ENCODE measurements around the gene OR10H1.
A peak's percentile ranks its signal among the peaks of the same experiment; 100 is the strongest.
"Not testable (repeated sequence)": the region's sequence is repeated elsewhere in the genome, so short reads cannot be mapped to it uniquely, and the experiment has no call there.

OR10H1 gene

DNA sequence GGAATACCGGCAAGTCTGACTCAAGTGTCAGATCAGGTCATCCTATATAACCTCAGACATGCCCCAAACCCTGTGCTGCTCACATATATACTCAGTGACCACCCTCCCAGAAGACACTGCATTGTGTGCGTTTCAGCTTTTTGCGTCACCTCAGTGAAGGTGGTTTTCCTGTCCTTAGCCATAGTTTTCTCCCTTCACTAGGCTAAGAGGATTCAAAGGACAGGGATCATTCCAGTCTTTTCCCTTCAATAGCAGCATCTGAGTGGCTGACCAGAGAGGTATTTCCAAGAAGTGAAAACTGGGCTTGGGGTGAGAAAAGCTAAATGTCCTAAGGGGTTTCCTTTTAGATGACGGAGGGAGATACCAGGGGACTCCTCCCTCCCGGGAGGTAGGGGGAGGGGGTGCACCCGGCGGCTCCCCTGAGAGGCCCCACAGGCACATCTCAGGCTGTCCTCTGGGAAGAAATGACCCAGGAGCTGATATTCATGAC, 12.7 kb upstream of the OR10H1 start:
- no peak for DNase-seq

DNA sequence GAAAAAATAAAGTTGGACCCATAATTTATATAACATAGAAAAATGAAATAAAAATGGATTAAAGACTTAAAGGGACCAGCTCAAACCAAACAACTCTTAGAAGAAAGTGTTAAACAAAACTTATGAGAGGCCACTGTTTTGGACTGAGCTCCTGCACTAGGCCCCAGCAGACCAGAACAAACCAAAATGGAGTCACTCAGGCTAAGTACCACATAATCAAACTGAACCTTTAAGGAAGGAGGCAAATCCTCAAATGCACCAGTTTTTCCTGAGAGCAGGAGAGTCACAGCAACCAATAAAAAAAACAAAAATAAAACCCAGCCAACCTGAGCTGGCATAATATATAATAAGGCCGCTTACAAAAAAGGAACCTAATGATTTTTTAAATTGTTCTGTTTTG, 10.3 kb upstream of the OR10H1 start:
- no peak for DNase-seq

DNA sequence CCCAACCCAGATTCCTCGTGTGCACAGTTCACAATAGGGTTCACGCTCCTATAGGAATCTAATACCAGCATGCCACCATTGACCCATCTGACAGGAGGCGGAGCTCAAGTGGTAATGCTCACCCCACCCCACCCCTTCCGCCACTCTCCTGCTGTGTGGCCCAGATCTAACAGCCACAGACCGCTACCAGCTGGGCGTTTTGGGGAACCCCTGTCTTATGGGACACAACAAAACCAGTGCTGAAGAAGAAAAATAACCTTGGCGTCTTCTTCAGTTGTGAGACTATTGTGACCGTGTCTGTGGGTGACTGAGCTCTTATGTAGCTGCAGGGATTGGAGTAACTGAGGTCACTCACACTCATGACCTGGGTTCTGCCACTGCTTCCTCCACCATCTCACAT, 5.2 kb upstream of the OR10H1 start:
- no peak for DNase-seq

GRCh38 chr19:15813916-15814315, 1.5 kb downstream of the OR10H1 start:
- DNase-seq: no peak

DNA sequence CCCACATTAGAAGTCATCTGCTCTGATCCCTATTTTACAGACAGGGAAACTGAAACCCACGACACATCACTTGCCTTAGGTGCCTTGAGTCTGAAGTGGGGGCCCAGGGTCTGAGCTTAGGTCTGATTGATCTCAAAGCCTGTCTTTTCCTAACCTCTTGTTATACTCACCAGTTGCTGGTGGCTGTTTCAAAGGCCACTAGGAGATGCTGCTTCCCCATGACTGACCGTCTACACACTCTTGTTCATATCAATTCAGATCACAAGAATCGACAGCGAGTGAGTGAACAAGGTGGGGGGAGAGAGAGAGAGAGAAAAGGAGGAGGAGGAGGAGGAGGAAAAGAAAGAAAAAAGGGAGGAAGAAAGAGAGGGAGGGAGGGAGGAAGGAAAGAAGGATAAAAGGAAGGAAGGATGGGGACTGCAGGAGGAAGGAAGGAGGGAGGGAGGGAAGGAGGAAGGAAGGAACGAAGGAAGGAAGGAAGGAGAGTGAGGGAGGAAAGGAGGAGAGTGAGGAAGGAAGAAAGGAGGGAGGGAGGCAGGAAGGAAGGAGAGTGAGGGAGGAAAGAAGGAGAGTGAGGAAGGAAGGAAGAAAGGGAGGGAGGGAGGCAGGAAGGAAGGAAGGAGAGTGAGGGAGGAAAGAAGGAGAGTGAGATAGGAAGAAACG, 3.3 kb downstream of the OR10H1 start:
- peak in 1 of 2 experiments; percentile 6 for DNase-seq

- no peak for DNase-seq
These were observed 4.0 kb downstream of the OR10H1 start for GRCh38 chr19:15811476-15811875.

DNA sequence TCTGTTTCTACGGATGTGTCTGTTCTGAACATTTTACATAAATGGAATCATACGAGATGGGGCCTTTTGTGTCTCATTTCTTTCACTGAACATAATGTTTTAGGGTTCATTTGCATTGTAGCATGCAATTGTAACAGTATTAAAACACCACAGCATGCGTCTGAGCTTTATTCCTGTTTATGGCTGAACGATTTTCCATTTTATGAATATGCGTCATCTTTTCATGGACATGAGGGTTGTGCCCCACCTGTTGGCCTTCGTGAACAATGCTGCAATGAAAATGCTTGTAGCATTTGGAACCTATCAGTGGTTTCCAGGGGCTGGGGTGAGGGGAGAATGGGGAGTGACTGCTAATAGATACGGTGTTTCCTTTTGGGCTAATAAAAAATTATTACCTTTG, 5.1 kb downstream of the OR10H1 start:
- no peak for DNase-seq

- DNase-seq: not testable (repeated sequence)
These were observed 21.2 kb downstream of the OR10H1 start for GRCh38 chr19:15794279-15794678.

DNA sequence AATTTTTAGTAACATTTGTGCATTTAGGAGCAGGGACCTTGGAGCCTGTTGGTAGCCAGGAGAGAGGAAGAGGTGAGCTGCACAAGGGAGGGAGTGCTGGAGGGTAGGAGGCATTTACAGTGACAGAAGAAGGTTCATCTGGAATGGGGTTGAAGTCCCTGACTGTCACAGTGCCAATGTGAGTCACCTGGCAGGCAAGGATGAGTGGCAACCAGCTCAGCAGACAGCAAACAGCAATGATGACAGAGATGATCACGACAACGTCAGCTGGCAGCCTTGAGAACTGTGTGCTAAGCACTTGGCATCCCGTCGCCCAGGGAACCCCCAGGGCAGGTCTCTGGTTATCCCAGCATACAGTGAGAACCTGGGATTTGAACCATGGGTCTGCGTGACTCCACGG, 25.4 kb downstream of the OR10H1 start:
- no peak for DNase-seq

- no peak for DNase-seq
These were observed 26.7 kb downstream of the OR10H1 start for GRCh38 chr19:15788594-15789270.

GRCh38 chr19:15787611-15788155, 27.8 kb downstream of the OR10H1 start, which contains the start of gene OR10H5:
OR10H5 (plus strand) TSS chr19:15787661; CDS start chr19:15794049, 6,388 bp downstream.
- no peak for DNase-seq

DNA sequence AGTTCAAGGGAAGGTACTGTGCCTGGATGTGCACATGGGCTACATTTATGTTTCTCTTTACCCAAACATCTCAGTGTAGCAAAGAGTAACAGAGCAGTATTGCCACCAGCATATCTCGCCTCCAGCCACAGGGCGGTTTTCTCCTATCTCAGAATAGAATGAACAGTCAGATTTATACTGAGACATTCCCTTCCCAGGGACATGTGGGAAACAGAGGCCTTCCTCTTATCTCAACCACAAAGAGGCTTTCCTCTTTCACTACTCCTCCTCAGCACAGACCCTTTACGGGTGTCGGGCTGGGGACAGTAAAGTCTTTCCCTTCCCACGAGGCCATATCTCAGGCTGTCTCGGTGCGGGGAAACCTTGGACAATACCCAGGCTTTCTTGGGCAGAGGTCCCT, 32.6 kb downstream of the OR10H1 start:
- DNase-seq: not testable (repeated sequence)

DNA sequence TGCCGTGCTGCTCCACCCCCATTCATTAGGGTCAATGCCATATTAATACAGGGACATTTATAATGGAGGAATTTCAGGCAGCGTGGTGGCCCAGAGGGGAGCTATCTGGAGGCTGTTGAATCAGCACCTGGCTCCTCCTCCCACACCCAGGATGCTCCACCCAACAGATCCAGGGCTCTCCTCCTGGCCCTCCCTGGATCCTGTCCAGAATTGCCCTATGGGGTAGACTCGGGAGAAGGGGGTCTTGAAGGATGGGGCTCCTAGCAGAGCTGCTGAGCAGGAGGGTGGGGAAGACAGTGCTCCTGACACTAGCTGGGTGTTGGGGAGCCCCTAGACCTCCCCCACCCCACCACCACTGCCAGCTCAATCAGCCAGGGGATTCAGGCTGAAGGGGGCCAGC, 33.3 kb downstream of the OR10H1 start:
- DNase-seq: no peak

GRCh38 chr19:15781661-15782060, 33.8 kb downstream of the OR10H1 start:
- no peak for DNase-seq

GRCh38 chr19:15780610-15781418, 34.6 kb downstream of the OR10H1 start:
- no peak for DNase-seq

GRCh38 chr19:15779756-15780476, 35.5 kb downstream of the OR10H1 start:
- DNase-seq: no peak

- DNase-seq: no peak
These were observed 38.2 kb downstream of the OR10H1 start for GRCh38 chr19:15776991-15777970.

- no peak for DNase-seq
These were observed 39.2 kb downstream of the OR10H1 start for GRCh38 chr19:15776264-15776663.

DNA sequence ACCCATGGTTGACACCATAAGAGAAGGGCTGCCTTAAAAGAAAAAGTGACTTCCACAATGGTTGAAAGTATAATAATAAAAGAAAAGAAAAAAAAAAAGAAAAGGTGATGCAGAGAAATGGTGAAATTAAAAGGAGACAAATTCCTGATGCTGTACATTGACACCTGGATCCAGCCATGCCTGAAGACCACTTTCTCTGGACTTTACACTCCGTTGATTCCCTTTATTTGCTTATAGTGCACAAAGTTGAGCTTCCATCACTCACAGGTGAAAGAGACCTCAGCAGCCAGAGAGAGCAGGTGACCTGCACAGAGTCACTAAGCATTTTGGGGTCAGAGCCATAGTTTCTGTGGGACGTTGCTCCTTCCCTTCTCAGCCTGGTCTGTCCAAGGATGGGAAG, 40.2 kb downstream of the OR10H1 start:
- DNase-seq: no peak

- not testable (repeated sequence) for DNase-seq
These were observed 41.3 kb downstream of the OR10H1 start for GRCh38 chr19:15774159-15774558.

DNA sequence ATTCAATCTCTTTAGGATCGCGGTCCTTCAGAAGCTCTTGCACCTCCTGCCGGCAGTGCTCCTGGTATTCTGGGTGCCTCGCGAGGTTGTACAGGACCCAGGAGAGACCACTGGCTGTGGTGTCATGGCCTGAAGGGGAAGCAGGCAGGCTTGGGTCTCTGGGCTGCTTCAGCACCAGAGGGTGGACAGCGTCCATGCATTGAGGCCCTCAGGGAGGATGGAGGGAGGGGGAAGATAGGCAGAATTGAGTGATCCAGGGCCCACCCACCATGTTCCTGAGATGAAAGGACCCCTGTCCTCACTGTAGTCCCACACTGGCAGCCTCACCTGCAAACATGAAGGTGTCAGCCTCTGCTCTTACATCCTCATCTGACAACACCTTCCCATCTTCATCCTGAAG, 45.9 kb downstream of the OR10H1 start:
- no peak for DNase-seq

All from activated CD4-positive, alpha-beta T cell treated with anti-CD3 and anti-CD28 coated beads, Interleukin-2, amount 50 U/mL, for 48 hours (primary cell).